Uterus (tissue), 4 donors: Measurements from ENCODE around the gene GCSH. TPM values are rescaled to one million over a fixed set of nuclear protein-coding genes. Genes with fewer than 3 reads are reported as not detected.

Experiments used
- DNase-seq, 2 donors: peaks; one replicate each; pipeline ENCODE4 v3.0.0-alpha.2; 2019 to 2020
- H3K27ac ChIP-seq, 2 donors: fragments of 200-600 bp; sonication (generic); 1 replicate in 1 of 2; 2 replicates in 1 of 2; pipeline ENCODE4 v1.5.1; 2016 to 2018
- H3K27me3 ChIP-seq, 2 donors: fragments of 200-600 bp; sonication (generic); one replicate each; pipeline ENCODE4 v1.5.1; 2018 to 2019; ENCODE audit warnings: control low read depth in 1 of 2
- H3K36me3 ChIP-seq, 2 donors: fragments of 200-600 bp; sonication (generic); one replicate each; pipeline ENCODE4 v1.5.1; 2019; ENCODE audit warnings: control low read depth in 1 of 2
- H3K4me1 ChIP-seq, 2 donors: fragments of 200-600 bp; sonication (generic); one replicate each; pipeline ENCODE4 v1.5.1; 2018 to 2019; ENCODE audit warnings: control low read depth in 1 of 2
- H3K4me3 ChIP-seq, 2 donors: fragments of 200-600 bp; sonication (generic); 1 replicate in 1 of 2; 2 replicates in 1 of 2; pipeline ENCODE4 v1.5.1; 2018 to 2019; ENCODE audit warnings: mild to moderate bottlenecking in 1 of 2
- H3K9me3 ChIP-seq, 2 donors: fragments of 200-600 bp; sonication (generic); one replicate each; pipeline ENCODE4 v1.5.1; 2019; ENCODE audit warnings: control low read depth in 1 of 2
- CTCF ChIP-seq, 4 experiments: fragments of 200-600 bp in 2 of 4; fragments of 450-650 bp in 2 of 4; sonication (generic) in 2 of 4; IDR thresholded peaks; one replicate each; pipeline ENCODE4 v1.5.1; 2016 to 2019; ENCODE audit warnings: antibody characterized with exemption in 4 of 4, mild to moderate bottlenecking in 2 of 4, moderate library complexity in 1 of 4
- POLR2A ChIP-seq, 2 donors: fragments of 450-650 bp; IDR thresholded peaks; one replicate each; pipeline ENCODE4 v1.6.1; 2016; ENCODE audit warnings: antibody characterized with exemption in 2 of 2, mild to moderate bottlenecking in 1 of 2, moderate library complexity in 1 of 2
- intact Hi-C: fragments of 100-400 bp; cut with DNase I; formaldehyde crosslinking; loops from one replicate; pipeline ENCODE4 v1.15.1; 2023; ENCODE audit warnings: low total_unique reads
- total RNA-seq, 4 donors: library from RNA; depleted of rRNA in 3 of 4; stranded (reverse); fragments of >200 nt in 3 of 4; gene quantifications; one replicate each; pipeline versions ENCODE4 v1.1.0 to v1.2.4, GENCODE V29; 2014 to 2023
- donor health status: DM: yes; HTN: yes; CAD: no.

Gene GCSH
- total RNA-seq, 4 donors from 2014 or later: 32.1 to 83.8 (median 38.5) TPM

- intact Hi-C loops: no loop called here
- Histone ChIP-seq H3K27ac (no peak overlapping the region), H3K4me3 (peak overlapping the region in 1 of 2 donors; percentile 13)
Observed at GRCh38 chr16:81094771-81095251, 1.4 kb downstream of the GCSH start.

GRCh38 chr16:81088836-81089235, 7.4 kb downstream of the GCSH start:
- no peak for DNase-seq
- no peaks in the 10 kb centered on the region for H3K27me3 ChIP-seq
- TF ChIP-seq POLR2A (IDR thresholded peaks at IDR 0.05): no peak
- TF ChIP-seq CTCF (IDR thresholded peaks at IDR 0.05): no peak

More at GRCh38 chr16:81094771-81095251, 1.4 kb downstream of the GCSH start:
- Histone ChIP-seq H3K36me3 (no peaks in the 10 kb centered on the region), H3K9me3 (no peaks in the 10 kb centered on the region), H3K4me1 (no peaks in the 10 kb centered on the region), H3K27me3 (no peaks in the 10 kb centered on the region)
- no peak for TF ChIP-seq POLR2A (IDR thresholded peaks at IDR 0.05)
- no peak for TF ChIP-seq CTCF (IDR thresholded peaks at IDR 0.05)
- DNase-seq: no peak

GRCh38 chr16:81081014-81081413, 15.2 kb downstream of the GCSH start:
- Histone ChIP-seq H3K27ac (no peak overlapping the region), H3K4me3 (no peak overlapping the region), H3K9me3 (no peaks in the 10 kb centered on the region), H3K27me3 (no peaks in the 10 kb centered on the region), H3K4me1 (no peaks in the 10 kb centered on the region), H3K36me3 (no peaks in the 10 kb centered on the region)
- DNase-seq: no peak
- intact Hi-C loops: no loop called here
- TF ChIP-seq CTCF (IDR thresholded peaks at IDR 0.05) (no peak), POLR2A (IDR thresholded peaks at IDR 0.05) (no peak)

More at GRCh38 chr16:81088836-81089235, 7.4 kb downstream of the GCSH start:
- no peak overlapping the region for H3K4me3 ChIP-seq
- H3K36me3 ChIP-seq: no peaks in the 10 kb centered on the region
- no peaks in the 10 kb centered on the region for H3K9me3 ChIP-seq
- H3K27ac ChIP-seq: no peak overlapping the region
- no peaks in the 10 kb centered on the region for H3K4me1 ChIP-seq
- intact Hi-C loops: no loop called here

GRCh38 chr16:81080233-81080632, 16.0 kb downstream of the GCSH start:
- no peak for TF ChIP-seq CTCF (IDR thresholded peaks at IDR 0.05)
- TF ChIP-seq POLR2A (IDR thresholded peaks at IDR 0.05): no peak
- Histone ChIP-seq H3K9me3 (no peaks in the 10 kb centered on the region), H3K4me3 (no peak overlapping the region), H3K27me3 (no peaks in the 10 kb centered on the region), H3K27ac (no peak overlapping the region), H3K4me1 (no peaks in the 10 kb centered on the region), H3K36me3 (no peaks in the 10 kb centered on the region)
- DNase-seq: no peak
- intact Hi-C loops: no loop called here

GRCh38 chr16:81077076-81077940, 18.9 kb downstream of the GCSH start, which contains the start of gene C16orf46:
TSS of gene C16orf46 (minus strand) at chr16:81077238. CDS start at chr16:81063955, 13,283 bp downstream.
- H3K9me3 ChIP-seq: no peaks in the 10 kb centered on the region
- DNase-seq: peak; percentile 97 to 98
- H3K4me3 ChIP-seq: peak within 1 kb of the TSS; percentile 62 to 79
- no peaks in the 10 kb centered on the region for H3K27me3 ChIP-seq
- TF ChIP-seq CTCF (IDR thresholded peaks at IDR 0.05) (no peak), POLR2A (IDR thresholded peaks at IDR 0.05) (peak; percentile 77 to 91)
- H3K27ac ChIP-seq: peak within 1 kb of the TSS; percentile 88 to 95
- no peaks in the 10 kb centered on the region for H3K4me1 ChIP-seq
- intact Hi-C loops: no loop called here
- no peaks in the 10 kb centered on the region for H3K36me3 ChIP-seq
